Fibroblast of lung (primary cell): Measurements from ENCODE around the gene GID8. TPM values are rescaled to one million over a fixed set of nuclear protein-coding genes. Genes with fewer than 3 reads are reported as not detected.

ENCODE experiments used
- DNase-seq, 2 donors: peaks; one replicate each; pipeline versions ENCODE4 v3.0.0 to v3.0.0-alpha.2; 2010; ENCODE audit warnings: low read depth in 2 of 2
- H2AFZ ChIP-seq: 2 replicates; pipeline ENCODE4 v1.5.1; 2012; ENCODE audit warnings: low read length, control low read depth, inconsistent platforms
- H3K27ac ChIP-seq: 2 replicates; pipeline ENCODE4 v1.5.1; 2011; ENCODE audit warnings: low read length, control low read depth; ENCODE audit not compliant: insufficient read depth
- H3K27me3 ChIP-seq: 2 replicates; pipeline ENCODE4 v1.5.1; 2011; ENCODE audit warnings: mild to moderate bottlenecking, low read length; ENCODE audit not compliant: control insufficient read depth, insufficient read depth
- H3K36me3 ChIP-seq: 2 replicates; pipeline ENCODE4 v1.5.1; 2011; ENCODE audit warnings: low read length; ENCODE audit not compliant: control insufficient read depth, insufficient read depth
- H3K4me1 ChIP-seq: 2 replicates; pipeline ENCODE4 v1.5.1; 2011; ENCODE audit warnings: low read length; ENCODE audit not compliant: control insufficient read depth, insufficient read depth; ENCODE audit errors: extremely low read depth
- H3K4me2 ChIP-seq: 2 replicates; pipeline ENCODE4 v1.5.1; 2011; ENCODE audit warnings: low read length, control low read depth; ENCODE audit not compliant: insufficient read depth; ENCODE audit errors: extremely low read depth
- H3K4me3 ChIP-seq, 4 experiments: fragments of 200-600 bp in 1 of 4; sonication (generic) in 1 of 4; replicated peaks in 1 of 4; 2 replicates each; pipeline ENCODE4 v1.5.1; 2011 to 2016; ENCODE audit warnings: low read length in 4 of 4, low read depth in 3 of 4, mild to moderate bottlenecking in 3 of 4, control low read depth in 2 of 4, inconsistent platforms in 1 of 4, mixed read lengths in 1 of 4; ENCODE audit not compliant: insufficient read depth in 1 of 4; ENCODE audit errors: control extremely low read depth in 1 of 4
- H3K79me2 ChIP-seq: 2 replicates; pipeline ENCODE4 v1.5.1; 2012; ENCODE audit warnings: mild to moderate bottlenecking, low read length, inconsistent platforms; ENCODE audit not compliant: control insufficient read depth, insufficient read depth
- H3K9ac ChIP-seq: 2 replicates; pipeline ENCODE4 v1.5.1; 2011; ENCODE audit warnings: mild to moderate bottlenecking, low read length, control low read depth; ENCODE audit not compliant: insufficient read depth
- H3K9me3 ChIP-seq: 2 replicates; pipeline ENCODE4 v1.5.1; 2012; ENCODE audit warnings: low read depth, low read length; ENCODE audit not compliant: control insufficient read depth, insufficient read depth
- H4K20me1 ChIP-seq: 2 replicates; pipeline ENCODE4 v1.5.1; 2011; ENCODE audit warnings: low read length; ENCODE audit not compliant: control insufficient read depth, insufficient read depth; ENCODE audit errors: extremely low read depth
- CTCF ChIP-seq, 2 donors: IDR thresholded peaks in 1 of 2; conservative IDR thresholded peaks in 1 of 2; 1 replicate in 1 of 2; 2 replicates in 1 of 2; pipeline ENCODE4 v1.5.1; 2011 to 2012; ENCODE audit warnings: low read length in 2 of 2, control low read depth in 1 of 2, inconsistent platforms in 1 of 2, low read depth in 1 of 2, mild to moderate bottlenecking in 1 of 2
- EZH2 ChIP-seq: IDR thresholded peaks from 2 replicates; pipeline ENCODE4 v1.5.1; 2012; ENCODE audit warnings: low read length, control low read depth, mild to moderate bottlenecking; ENCODE audit errors: missing control alignments
- polyA plus RNA-seq, 2 donors: library from polyadenylated mRNA; depleted of rRNA in 1 of 2; stranded (reverse) in 1 of 2; unstranded in 1 of 2; fragments of >200 nt; gene quantifications; 2 replicates each; pipeline ENCODE4 v1.2.1, GENCODE V29; 2011 to 2012; ENCODE audit warnings: missing spikeins in 1 of 2
- total RNA-seq: library from RNA; depleted of rRNA; stranded (reverse); fragments of >200 nt; gene quantifications from 2 replicates; pipeline ENCODE4 v1.2.1, GENCODE V29; 2014

The GID8 gene
- total and polyA plus RNA-seq, 2 donors (not counting 1 experiment from before 2014, with no cell fraction given), result 23.0 to 33.9 TPM

DNA sequence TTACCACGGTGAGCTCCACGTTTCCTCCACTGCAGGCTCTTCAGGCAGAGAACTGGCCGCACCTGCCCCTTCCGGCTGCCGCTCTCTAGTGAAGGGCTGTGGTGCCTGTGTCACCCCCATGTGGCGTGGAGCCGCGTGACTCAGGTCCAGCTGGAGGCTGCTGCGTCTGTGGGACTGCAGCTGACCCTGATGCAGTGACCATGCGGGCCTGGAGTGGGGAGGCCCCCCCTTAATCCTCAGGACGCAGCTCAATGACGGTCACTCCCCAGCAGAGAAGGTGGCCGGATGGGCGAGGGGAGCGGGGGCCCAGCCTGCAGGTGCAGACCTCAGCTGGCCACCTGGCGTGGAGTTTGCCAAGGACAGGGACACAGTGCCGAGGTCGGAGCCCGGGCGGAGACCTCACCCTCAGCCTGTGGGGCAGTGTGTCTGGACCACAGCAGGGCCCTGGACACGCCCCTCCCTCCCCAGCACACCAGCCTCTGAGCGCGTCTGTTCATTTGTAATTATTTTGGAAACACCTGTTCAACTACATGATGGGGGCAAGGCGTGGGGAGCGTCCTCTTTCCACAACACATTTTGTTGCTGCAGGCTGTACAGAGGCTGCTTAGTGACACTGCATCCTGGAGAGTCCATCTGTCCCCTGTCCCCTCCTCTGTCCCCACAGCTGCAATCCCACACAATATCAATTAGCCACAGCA is 58.1 kb downstream of the GID8 start:
- Histone ChIP-seq H3K4me1 (no peaks in the 10 kb centered on the region), H2AFZ (no peak overlapping the region), H3K9me3 (no peaks in the 10 kb centered on the region), H3K4me3 (no peak overlapping the region), H3K27ac (no peak overlapping the region), H4K20me1 (no peaks in the 10 kb centered on the region), H3K79me2 (no peaks in the 10 kb centered on the region), H3K27me3 (peaks cover 17% of the 10 kb centered on the region), H3K4me2 (no peak overlapping the region), H3K9ac (no peak overlapping the region), H3K36me3 (no peaks in the 10 kb centered on the region)
- DNase-seq, result no peak
- no peak for TF ChIP-seq EZH2

DNA sequence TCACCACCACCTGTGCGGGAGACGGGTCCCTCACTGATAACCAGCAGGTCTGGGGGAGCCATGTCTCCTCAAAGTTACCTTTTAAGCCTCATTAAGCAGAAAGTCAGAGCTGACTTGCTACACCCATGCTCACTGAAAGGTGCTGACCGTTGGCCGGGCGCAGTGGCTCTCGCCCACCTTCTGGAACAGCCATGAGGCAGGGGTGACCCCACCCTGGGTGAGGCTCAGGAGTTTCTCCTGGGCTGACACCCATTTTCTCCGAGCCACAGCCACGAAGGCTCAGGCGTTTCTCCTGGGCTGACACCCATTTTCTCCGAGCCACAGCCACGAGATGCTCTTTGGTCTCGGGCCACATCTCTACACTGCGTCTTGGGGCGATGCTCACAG is 58.6 kb downstream of the GID8 start:
- Histone ChIP-seq H2AFZ (no peak overlapping the region), H3K27ac (no peak overlapping the region), H3K4me3 (no peak overlapping the region), H3K4me1 (no peaks in the 10 kb centered on the region), H3K36me3 (no peaks in the 10 kb centered on the region), H3K4me2 (no peak overlapping the region), H3K27me3 (peaks cover 21% of the 10 kb centered on the region), H3K9ac (no peak overlapping the region), H4K20me1 (no peaks in the 10 kb centered on the region), H3K79me2 (no peaks in the 10 kb centered on the region), H3K9me3 (no peaks in the 10 kb centered on the region)
- no peak for TF ChIP-seq EZH2
- TF ChIP-seq CTCF (conservative IDR thresholded peaks at IDR 0.05 in 1 of 2, IDR thresholded peaks at IDR 0.05 in 1 of 2; ENCODE audit: low read depth in 1 of 2, low read length in 2 of 2), result no peak
- DNase-seq, result no peak

GRCh38 chr20:62997417-62998035 is 59.6 kb downstream of the GID8 start:
- Histone ChIP-seq H3K4me2 (no peak overlapping the region), H3K27ac (no peak overlapping the region), H3K4me3 (no peak overlapping the region), H4K20me1 (no peaks in the 10 kb centered on the region), H3K36me3 (no peaks in the 10 kb centered on the region), H3K4me1 (no peaks in the 10 kb centered on the region), H3K79me2 (no peaks in the 10 kb centered on the region), H3K9me3 (no peaks in the 10 kb centered on the region), H3K9ac (no peak overlapping the region), H3K27me3 (peaks cover 25% of the 10 kb centered on the region), H2AFZ (no peak overlapping the region)
- TF ChIP-seq EZH2, result no peak
- no peak for TF ChIP-seq CTCF (conservative IDR thresholded peaks at IDR 0.05 in 1 of 2, IDR thresholded peaks at IDR 0.05 in 1 of 2; ENCODE audit: low read depth in 1 of 2, low read length in 2 of 2)
- DNase-seq, result no peak

Other genes starting within 250 kb of the GID8 start
- gene NTSR1, start 229.3 kb upstream of the GID8 start, total RNA-seq, result under 0.01 and 0.33 TPM in 2 replicates
- gene NTSR1, start 229.3 kb upstream of the GID8 start, polyA plus RNA-seq, result 0.05 and 8.1 TPM in 2 replicates
- 18.5 and 20.3 TPM in 2 replicates for gene MRGBP, start 141.7 kb upstream of the GID8 start, total RNA-seq
- gene MRGBP, start 141.7 kb upstream of the GID8 start, polyA plus RNA-seq, result 13.1 and 15.2 TPM in 2 replicates
- gene OGFR, start 133.3 kb upstream of the GID8 start, total RNA-seq, result 30.8 and 34.0 TPM in 2 replicates
- 19.7 and 25.9 TPM in 2 replicates for gene OGFR, start 133.3 kb upstream of the GID8 start, polyA plus RNA-seq
- gene COL9A3, start 121.1 kb upstream of the GID8 start, total RNA-seq, result 0.17 and 1.3 TPM in 2 replicates
- 0.17 and 0.59 TPM in 2 replicates for gene COL9A3, start 121.1 kb upstream of the GID8 start, polyA plus RNA-seq
- 13.7 and 15.2 TPM in 2 replicates for gene TCFL5, start 76.3 kb upstream of the GID8 start, total RNA-seq
- 9.8 and 11.1 TPM in 2 replicates for gene TCFL5, start 76.3 kb upstream of the GID8 start, polyA plus RNA-seq
- 27.7 and 33.2 TPM in 2 replicates for gene DIDO1, start 11.6 kb upstream of the GID8 start, total RNA-seq
- gene DIDO1, start 11.6 kb upstream of the GID8 start, polyA plus RNA-seq, result 25.9 and 28.8 TPM in 2 replicates
- gene SLC17A9, start 14.6 kb downstream of the GID8 start, total RNA-seq, result 3.3 and 6.4 TPM in 2 replicates
- 3.4 and 6.8 TPM in 2 replicates for gene SLC17A9, start 14.6 kb downstream of the GID8 start, polyA plus RNA-seq
- gene BHLHE23, start 68.8 kb downstream of the GID8 start, total RNA-seq, result not detected in 2 replicates
- gene BHLHE23, start 68.8 kb downstream of the GID8 start, polyA plus RNA-seq, result not detected in 2 replicates